Measurements from ENCODE around the gene PPP1R15A. TPM values are rescaled to one million over a fixed set of nuclear protein-coding genes. Genes with fewer than 3 reads are reported as not detected.

Gene PPP1R15A
- total RNA-seq, 1 donor from 2014 or later = 76.4 TPM

DNA sequence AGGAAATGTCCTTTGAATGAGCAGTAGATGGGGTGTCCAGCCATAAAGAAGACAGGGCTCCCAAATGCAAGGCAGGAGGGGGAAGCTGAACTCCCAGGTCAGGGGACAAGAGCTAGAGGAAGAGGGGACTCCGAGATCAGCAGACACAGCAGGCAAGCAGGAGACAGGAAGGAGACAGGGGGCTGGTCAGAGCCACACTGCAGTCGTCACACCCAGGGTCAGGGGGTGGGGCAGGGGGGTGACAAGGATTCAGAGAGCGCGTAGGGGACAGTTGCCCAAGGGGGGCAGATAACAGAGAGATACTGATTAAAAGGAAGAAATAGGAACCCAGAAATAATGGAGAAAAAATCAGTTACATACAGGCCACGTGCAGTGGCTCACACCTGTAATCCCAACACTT lies 39.2 kb upstream of the PPP1R15A start:
- no peak overlapping the region for H3K27ac ChIP-seq (replicated peaks)
- intact Hi-C loops (cut with micrococcal nuclease) = no loop called here
- H3K36me3 ChIP-seq = peaks cover 9% of the 10 kb centered on the region
- no peak for DNase-seq
- TF ChIP-seq, protein P1, sequence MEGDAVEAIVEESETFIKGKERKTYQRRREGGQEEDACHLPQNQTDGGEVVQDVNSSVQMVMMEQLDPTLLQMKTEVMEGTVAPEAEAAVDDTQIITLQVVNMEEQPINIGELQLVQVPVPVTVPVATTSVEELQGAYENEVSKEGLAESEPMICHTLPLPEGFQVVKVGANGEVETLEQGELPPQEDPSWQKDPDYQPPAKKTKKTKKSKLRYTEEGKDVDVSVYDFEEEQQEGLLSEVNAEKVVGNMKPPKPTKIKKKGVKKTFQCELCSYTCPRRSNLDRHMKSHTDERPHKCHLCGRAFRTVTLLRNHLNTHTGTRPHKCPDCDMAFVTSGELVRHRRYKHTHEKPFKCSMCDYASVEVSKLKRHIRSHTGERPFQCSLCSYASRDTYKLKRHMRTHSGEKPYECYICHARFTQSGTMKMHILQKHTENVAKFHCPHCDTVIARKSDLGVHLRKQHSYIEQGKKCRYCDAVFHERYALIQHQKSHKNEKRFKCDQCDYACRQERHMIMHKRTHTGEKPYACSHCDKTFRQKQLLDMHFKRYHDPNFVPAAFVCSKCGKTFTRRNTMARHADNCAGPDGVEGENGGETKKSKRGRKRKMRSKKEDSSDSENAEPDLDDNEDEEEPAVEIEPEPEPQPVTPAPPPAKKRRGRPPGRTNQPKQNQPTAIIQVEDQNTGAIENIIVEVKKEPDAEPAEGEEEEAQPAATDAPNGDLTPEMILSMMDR (IDR thresholded peaks at IDR 0.05; ENCODE audit: borderline replicate concordance) = no peak
- H3K27me3 ChIP-seq (ENCODE audit: low read depth) = no peaks in the 10 kb centered on the region
- peaks cover 19% of the 10 kb centered on the region for H3K4me1 ChIP-seq
- no peaks in the 10 kb centered on the region for H3K9me3 ChIP-seq (replicated peaks)
- no peak overlapping the region for H3K4me3 ChIP-seq

DNA sequence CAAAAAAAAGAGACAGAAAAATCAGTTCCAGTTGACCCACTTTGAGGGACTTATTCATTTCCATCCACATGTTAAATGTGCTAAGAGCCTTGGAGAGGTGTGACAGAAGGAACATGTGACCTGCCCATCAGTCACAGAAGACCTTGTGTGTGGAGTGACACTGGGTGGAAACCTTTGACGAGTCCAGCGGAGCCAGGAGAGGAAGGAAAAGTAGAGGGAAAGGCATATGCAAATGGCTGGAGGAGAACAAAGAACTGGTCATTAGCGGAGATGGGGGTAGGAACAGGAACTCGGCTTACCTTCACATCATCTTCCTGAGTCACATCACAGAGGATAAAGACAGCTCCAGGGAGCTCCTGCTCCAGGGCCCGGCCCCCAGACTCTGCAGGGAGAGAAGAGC lies 38.2 kb upstream of the PPP1R15A start:
- Histone ChIP-seq H3K27ac (replicated peaks) (no peak overlapping the region), H3K27me3 (ENCODE audit: low read depth) (no peaks in the 10 kb centered on the region), H3K36me3 (peaks cover 9% of the 10 kb centered on the region), H3K4me3 (no peak overlapping the region), H3K9me3 (replicated peaks) (no peaks in the 10 kb centered on the region), H3K4me1 (peaks cover 19% of the 10 kb centered on the region)
- intact Hi-C loops (cut with micrococcal nuclease) = no loop called here
- TF ChIP-seq, protein P1 (IDR thresholded peaks at IDR 0.05; ENCODE audit: borderline replicate concordance) = no peak
- DNase-seq = no peak

DNA sequence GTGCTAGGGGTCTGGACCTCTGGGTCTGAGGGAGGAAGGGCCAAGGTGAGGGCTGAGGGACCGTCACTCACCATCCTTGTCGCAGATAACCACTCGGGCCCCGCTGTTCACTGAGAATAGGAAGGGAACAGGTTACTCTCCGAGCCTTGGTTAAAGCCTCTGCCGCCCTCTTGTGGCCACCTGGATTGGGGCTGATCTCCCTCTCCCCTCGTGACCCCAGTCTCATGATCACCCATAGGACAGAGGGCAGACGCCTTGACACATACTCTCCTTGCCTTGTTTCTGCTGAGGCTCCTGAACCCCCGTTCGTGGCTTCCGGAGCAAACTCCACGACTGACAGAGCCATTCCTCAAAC lies 36.5 kb upstream of the PPP1R15A start:
- DNase-seq = peak; percentile 92
- Histone ChIP-seq H3K4me1 (peaks cover 19% of the 10 kb centered on the region), H3K9me3 (replicated peaks) (no peaks in the 10 kb centered on the region), H3K27ac (replicated peaks) (peak overlapping the region; percentile 73), H3K36me3 (peaks cover 9% of the 10 kb centered on the region), H3K4me3 (peak overlapping the region; percentile 58), H3K27me3 (ENCODE audit: low read depth) (no peaks in the 10 kb centered on the region)
- TF ChIP-seq, protein P1 (IDR thresholded peaks at IDR 0.05; ENCODE audit: borderline replicate concordance) = peak; percentile 95
- intact Hi-C loops (cut with micrococcal nuclease) = loop anchor here (2.0 kb wide), 1 partner anchor 41 kb away; no protein-coding TSS in a partner anchor

DNA sequence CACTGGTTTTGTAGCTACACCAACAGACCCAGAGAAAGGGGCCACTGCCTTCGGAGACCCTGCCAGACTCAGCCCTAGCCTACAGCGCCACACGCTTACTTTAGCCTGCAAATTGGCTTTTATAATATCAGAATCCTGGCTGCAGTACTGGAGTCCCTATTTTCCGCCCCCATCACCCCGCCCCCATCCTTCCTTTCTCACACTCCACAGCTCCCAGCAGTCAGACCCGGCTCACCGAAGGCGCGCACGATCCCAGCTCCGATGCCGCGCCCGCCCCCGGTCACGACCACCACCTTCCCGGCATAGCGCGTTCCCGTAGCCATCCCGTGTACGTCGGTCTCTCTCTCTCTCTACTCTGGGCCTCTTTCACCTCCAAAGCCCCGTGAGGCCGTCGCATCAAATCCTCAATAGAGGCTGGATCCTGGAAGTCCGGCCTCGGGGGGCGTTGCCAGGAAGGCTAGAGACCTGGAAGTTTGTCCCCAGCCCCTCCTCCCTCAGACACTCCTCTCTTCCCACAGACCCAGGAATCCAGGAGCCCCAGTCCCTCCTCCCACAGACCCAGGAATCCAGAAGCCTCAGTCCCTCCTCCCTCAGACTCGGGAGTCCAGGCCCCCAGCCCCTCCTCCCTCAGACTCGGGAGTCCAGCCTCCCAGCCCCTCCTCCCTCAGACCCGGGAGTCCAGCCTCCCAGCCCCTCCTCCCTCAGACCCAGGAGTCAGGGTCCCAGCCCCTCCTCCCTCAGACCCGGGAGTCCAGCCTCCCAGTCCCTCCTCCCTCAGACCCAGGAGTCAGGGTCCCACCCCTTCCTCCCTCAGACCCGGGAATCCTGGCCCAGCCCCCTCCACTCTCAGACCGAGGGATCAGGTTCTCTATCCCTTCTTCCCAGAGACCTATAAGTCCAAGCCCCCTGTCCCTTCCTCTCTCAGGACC lies 35.9 kb upstream of the PPP1R15A start, which contains the start of gene HSD17B14:
HSD17B14 (minus strand) TSS at position 403 of the 929 bp plus-strand sequence; CDS start at position 323, 80 bp downstream.
- Histone ChIP-seq H3K4me1 (peaks cover 19% of the 10 kb centered on the region), H3K27me3 (ENCODE audit: low read depth) (no peaks in the 10 kb centered on the region), H3K36me3 (peaks cover 9% of the 10 kb centered on the region), H3K9me3 (replicated peaks) (no peaks in the 10 kb centered on the region), H3K27ac (replicated peaks) (peak within 1 kb of the TSS; percentile 73), H3K4me3 (peak within 1 kb of the TSS; percentile 58)
- intact Hi-C loops (cut with micrococcal nuclease) = loop anchor here (2.0 kb wide), 1 partner anchor 42 kb away; no protein-coding TSS in a partner anchor
- DNase-seq = no peak
- TF ChIP-seq, protein P1 (IDR thresholded peaks at IDR 0.05; ENCODE audit: borderline replicate concordance) = peak; percentile 20

DNA sequence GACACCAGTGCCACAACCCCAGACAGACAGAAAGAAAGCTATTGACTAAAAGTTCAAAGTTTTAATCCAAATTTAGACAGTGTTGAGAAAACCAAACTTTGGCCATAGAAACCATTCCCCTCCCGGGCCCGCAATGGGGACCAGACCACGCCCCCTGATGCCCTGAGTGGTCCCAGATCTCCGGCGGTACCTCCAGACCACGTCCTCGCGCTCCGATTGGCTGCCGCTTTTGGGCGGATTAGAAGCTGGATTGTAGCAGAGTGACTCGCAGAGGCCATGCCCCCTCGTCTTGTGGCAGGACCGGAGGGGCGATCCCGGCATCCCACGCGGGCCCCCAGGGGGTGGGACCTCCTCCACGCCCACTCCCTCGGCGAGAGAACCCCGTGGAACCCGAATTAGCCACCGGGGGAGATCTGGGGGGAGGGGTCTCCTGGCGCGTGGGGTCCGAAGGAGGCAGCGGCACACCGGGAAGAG lies 35.1 kb upstream of the PPP1R15A start:
- Histone ChIP-seq H3K4me1 (peaks cover 19% of the 10 kb centered on the region), H3K36me3 (peaks cover 4% of the 10 kb centered on the region), H3K4me3 (peak overlapping the region; percentile 58), H3K27me3 (ENCODE audit: low read depth) (no peaks in the 10 kb centered on the region), H3K9me3 (replicated peaks) (no peaks in the 10 kb centered on the region), H3K27ac (replicated peaks) (peak overlapping the region; percentile 58)
- TF ChIP-seq, protein P1 (IDR thresholded peaks at IDR 0.05; ENCODE audit: borderline replicate concordance) = no peak
- intact Hi-C loops (cut with micrococcal nuclease) = loop anchor here (2.0 kb wide), 1 partner anchor 42 kb away; no protein-coding TSS in a partner anchor
- peak; percentile 81 for DNase-seq
